Measurements from ENCODE around the gene MAD1L1.
A peak's percentile ranks its signal among the peaks of the same experiment; 100 is the strongest.
"Not testable (repeated sequence)": the region's sequence is repeated elsewhere in the genome, so short reads cannot be mapped to it uniquely, and the experiment has no call there.

The MAD1L1 gene

DNA sequence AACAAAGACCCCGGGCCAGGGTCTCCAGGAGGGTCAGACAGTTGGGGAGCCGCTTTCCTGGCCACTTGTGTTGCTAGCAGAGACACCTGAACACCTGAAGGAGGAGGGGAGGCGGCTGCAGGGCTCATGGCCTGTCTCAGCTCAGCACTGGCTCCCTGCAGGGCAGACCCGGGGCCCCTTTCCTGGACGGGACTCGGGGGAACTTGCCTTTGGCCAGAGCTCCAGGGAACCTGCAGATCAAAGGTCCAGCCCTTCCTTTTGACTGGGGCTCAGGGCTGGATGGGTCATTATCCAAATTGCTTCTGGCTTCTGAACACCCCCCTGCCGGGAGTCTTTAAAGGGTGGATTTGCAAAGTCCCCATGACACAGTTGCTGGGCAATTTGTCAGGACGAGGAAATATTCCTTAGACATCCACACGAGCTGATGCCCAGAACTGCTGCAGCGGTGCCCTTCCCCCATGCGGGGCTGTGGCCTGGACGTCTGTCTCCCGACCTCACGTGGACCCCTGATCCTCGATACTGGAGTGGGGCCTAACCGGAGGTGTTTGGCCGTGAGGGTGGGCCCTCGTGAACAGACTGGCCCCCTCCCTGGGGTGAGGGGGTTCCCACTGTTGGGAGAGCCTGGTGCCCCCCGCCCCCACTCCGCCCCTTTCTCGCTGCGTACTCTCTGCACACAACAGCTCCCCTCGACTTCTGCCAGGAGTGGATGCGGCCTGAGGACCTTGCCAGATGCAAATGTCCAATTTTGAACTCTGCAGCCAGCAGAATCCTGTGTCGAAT, 368.4 kb downstream of the MAD1L1 start:
- no peak for DNase-seq (ENCODE audit: low spot score)

DNA sequence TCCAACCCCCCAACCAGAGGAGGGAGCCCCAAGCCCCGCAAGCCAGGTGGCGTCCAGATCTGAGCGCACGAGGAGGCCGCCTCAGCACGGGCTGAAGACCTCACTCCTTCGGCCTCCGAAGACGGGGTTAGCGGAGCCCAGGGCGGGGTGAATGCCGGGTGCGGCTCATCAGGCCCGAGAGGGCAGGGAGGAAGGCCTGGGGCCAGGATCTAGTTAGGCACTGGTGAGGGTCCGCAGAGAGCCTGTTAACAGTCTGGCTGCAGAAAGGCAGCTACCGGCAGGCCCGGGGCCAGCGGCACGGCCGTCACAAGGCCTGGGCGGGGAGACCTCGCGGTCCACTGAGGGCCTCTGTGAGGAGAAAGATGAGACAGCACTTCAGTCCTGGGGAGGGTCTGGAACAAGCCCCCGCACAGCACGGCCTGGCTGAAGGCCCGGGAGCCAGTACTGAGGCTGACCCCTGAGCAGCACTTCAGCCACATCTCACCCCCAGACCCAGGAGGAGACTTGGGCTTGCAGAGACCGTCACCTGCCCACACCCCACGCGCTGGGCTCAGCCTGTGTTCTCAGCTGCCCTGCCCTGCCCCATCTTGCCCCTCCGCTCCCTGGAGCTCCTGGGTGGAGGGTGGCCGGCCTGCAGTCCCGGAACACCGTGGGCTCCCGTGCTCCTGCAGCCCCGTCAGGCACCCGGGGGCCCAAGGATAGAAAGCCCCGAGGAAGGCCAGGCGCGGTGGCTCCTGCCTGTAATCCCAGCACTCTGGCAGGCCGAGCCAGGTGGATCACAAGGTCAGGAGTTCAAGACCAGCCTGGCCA, 369.4 kb downstream of the MAD1L1 start:
- no peak for DNase-seq (ENCODE audit: low spot score)

DNA sequence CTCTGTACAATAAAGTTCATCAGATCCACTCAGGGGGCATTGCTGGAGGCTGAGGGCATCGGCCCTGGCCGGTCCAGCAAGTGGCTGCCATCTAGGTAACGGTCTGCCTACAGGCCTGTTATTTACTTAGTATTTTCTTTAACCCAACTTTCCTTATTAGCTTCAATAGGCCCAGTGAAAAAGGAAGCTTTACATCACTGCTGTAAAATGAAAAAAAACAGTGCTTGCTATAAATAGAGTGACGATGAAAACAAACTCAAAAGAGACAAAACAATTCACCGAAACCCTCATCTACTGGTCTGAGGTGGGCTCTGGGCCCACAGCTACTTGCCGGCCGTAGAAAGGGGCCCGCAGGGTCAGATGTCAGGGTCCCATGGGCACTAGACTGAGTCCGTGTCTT, 370.2 kb downstream of the MAD1L1 start:
- DNase-seq (ENCODE audit: low spot score) = peak; percentile 69

DNA sequence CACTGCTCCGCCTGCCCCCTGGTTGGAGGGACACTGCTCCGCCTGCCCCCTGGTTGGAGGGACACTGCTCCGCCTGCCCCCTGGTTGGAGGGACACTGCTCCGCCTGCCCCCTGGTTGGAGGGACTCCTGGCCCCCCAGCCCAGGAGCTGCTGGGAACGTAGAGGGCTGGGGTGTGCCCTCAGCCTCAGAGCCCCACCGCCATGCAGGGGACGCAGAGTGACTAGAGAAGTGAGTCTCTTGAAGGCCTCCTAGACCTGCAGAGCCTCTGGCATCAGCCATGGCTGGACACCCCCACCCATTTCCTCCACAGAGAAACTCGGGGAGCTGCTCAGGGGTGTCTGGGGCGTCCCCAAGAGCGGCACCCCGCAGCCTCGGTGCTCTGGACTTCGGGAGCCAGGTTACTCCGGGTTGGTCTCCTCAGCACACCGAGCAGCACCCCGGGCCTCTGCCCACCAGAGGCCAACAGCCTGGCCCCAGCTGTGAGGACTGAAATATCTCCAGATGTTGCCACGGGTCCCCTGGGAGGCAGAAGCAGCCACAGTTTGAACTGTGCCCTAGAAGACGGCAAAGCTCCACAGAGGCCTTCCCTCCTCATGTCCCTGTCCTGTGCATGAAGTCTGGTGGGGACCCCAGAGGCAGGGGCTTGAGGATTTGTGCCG, 370.8 kb downstream of the MAD1L1 start:
- peak; percentile 85 for DNase-seq (ENCODE audit: low spot score)

GRCh38 chr7:1860881-1861798, 371.6 kb downstream of the MAD1L1 start:
- not testable (repeated sequence) for DNase-seq (ENCODE audit: low spot score)

- DNase-seq (ENCODE audit: low spot score) = no peak
Measured at GRCh38 chr7:1859266-1860035, 373.3 kb downstream of the MAD1L1 start.

- no peak for DNase-seq (ENCODE audit: low spot score)
Measured at GRCh38 chr7:1858435-1859265, 374.1 kb downstream of the MAD1L1 start.

DNA sequence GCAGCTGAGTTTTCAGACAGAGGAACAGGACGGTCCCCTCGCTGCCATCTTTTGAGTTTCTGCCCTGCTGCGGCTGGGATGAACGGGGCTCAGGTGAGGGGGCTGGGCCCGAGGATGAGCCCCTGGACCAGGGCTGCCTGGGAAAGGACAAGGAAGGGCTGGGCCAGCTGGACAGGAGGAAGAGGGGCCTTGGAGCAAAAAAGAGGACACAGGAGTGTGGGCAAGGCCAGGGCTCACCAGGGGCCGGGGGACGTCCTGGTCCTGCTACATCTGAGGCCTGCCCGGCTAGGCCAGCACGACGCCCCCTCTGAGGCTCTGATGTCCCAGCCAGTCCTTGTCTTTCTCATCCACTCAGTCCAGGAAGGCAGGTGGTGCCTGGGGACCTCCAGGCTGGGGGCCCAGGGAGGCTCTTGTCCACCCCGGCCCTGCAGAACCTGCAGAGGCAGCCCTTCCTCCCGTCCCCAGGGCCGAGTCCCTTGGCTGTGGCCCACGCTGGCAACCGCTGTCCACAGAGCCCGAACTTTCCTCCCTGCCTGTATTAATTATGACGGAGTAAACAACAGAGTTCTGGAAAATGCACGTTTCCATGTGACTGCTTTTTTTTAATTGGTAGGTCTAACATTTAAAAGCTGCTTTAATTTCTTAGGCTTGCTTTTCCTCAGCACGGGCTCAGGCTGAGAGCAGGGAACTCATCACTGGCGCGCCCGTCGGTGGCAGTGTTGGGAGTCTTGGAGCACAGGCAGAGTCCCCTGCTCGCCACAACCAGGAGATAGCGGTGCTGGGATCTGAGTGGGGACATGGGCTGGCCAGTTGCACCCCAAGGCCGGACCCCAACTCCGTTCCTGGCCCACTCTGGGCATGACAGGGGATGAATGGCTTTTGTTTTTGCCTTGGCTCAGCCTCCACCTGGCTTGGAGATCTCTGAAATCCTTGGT, 375.0 kb downstream of the MAD1L1 start:
- no peak for DNase-seq (ENCODE audit: low spot score)

DNA sequence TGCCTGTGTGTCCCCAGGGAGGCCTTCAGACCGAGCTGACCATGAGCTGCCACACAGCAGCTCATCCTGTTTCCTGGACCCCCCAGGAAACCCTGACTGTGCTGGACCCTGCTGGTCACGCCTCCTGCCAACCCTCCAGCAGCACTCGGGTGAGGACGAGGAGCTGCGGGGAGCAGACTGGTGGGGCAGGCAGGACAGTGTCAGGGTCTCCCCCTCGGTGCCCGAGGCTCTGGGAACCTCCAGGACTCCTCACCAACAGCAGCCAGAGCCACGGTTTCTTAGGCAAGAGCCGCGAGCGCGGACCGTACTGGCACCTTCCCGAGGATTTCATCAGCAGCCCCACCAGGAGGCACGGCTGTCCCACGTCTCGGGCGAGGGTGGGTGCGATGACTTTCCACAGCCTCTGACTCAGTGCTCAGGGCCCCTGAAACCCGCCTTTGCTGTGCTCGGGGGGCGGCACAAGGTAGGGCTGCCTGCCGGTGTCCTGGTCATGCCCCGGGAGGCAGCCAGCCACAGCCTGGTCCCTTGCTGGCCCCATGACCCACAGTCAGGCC, 375.8 kb downstream of the MAD1L1 start:
- no peak for DNase-seq (ENCODE audit: low spot score)

DNA sequence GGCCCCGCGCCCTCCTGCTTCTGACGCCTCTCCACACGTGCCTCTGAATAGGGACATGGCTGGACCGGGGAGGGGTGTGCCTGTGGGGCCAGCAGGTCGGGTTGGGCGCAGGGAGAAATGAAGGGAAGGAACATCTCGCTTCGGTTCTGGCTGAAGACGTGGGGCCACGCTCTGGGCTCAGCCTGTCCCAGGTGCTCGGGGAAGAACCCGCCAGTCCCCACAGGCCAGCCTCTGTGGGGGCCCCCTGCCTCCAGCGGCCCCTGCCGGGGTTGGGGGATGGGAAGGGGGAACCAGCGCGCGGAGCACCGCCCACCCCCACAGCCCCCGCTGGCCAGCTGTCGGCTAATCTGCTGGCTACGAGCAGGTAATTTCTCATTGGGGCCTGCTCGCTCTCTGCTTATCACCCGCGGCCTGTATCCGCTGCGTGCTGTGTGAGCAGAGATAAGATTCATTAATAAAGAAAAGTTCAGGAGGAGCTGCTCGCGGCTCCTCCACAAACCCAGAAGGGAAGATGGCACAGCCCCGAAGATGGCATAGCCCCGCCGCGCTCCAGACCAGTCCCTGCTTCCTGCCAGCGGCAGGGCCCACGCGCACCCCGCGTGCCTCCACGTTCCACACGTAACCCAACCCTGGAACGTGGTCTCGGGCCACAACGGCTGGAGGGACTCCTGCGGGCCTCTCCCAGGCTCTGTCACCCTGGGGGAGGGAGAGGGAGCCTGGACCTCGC, 376.4 kb downstream of the MAD1L1 start:
- no peak for DNase-seq (ENCODE audit: low spot score)

DNA sequence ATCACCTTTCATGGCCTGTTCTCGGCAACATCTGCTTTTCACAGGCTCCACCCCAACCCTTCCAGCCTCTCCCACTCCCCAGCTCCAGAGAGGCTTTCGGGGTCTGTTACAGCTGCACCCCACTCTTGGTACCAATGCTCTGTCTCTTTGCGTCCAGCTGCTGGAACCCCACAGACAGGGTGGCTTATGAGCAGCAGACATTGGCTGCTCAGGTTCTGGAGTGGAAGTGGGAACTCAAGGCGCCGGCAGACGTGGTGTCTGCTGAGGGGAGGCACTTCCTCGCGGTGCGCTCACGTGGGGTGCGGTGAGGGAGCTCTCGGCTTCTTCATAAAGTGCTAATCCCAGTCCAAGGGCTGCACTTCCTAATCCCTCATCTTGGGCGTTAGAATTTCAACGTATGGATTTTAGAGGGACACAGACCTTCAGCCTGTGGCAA, 377.0 kb downstream of the MAD1L1 start:
- no peak for DNase-seq (ENCODE audit: low spot score)

- no peak for DNase-seq (ENCODE audit: low spot score)
Measured at GRCh38 chr7:1854866-1855724, 377.6 kb downstream of the MAD1L1 start.

DNA sequence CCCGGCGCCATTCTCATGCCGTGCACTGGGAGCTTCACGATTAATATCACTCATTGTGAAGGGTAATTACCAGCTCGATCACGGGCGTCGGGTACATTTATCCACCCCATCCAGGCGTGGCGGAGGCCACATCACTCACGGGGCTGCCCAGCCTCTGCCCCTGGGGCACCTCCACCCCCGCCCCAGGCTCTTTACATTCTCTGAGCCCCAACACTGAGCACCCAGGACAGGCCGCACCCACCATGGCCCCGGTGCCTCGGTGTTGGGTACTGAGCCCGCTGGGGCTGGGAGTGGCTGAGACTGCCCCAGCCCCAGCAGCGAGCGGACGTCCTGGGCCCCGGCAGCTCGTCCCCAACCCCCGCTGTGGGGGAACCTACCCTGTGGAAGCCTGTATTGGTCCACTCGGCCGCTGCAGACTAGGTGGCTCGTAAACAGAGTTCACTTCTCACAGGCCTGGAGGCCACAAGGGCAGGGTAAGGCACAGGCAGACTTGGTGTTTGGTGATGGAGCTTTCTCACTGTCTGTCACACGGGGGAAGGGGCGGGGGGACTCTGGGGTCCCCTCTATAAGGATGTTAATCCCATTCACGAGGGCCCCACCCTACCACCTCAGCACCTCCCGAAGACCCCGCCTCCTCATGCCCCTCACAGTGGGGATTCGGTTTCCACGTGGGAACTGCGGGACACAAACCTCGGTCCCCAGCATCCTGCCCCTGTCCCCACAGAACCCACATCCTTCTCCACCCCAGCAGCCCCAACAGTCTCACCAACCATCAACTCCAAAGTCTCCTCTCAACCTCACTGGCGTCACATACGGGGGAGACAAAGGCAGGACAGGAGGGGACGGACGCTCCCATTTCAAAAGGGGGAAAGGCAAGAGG, 378.5 kb downstream of the MAD1L1 start:
- no peak for DNase-seq (ENCODE audit: low spot score)

GRCh38 chr7:1853431-1853985, 379.2 kb downstream of the MAD1L1 start:
- DNase-seq (ENCODE audit: low spot score) = no peak
